ENCODE data around the gene FGGY.
"Not testable (repeated sequence)": the region's sequence is repeated elsewhere in the genome, so short reads cannot be mapped to it uniquely, and the experiment has no call there.

The FGGY gene

GRCh38 chr1:59446257-59446901, 149.5 kb downstream of the FGGY start:
- peak; percentile 99 for DNase-seq

DNA sequence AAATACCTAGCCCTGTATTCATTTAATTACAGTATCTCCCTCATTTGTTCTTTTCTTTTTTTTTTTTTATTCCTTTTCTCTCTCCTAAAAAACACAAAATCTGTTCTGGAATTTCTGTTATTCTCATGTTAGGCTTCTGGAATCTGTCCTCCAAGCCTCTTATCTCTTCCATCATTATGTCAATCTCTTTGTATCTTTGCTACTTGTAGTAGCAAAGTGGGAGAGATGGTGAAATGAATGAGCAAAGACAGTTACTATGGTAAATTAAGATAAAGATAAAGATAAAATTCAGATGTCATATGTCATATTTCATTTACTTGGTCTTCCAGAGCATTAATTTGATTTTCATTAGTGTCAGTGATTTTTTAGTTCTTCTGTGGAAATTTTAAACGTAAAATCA, 155.1 kb downstream of the FGGY start:
- no peak for DNase-seq

GRCh38 chr1:59452559-59452958, 155.7 kb downstream of the FGGY start:
- no peak for DNase-seq

DNA sequence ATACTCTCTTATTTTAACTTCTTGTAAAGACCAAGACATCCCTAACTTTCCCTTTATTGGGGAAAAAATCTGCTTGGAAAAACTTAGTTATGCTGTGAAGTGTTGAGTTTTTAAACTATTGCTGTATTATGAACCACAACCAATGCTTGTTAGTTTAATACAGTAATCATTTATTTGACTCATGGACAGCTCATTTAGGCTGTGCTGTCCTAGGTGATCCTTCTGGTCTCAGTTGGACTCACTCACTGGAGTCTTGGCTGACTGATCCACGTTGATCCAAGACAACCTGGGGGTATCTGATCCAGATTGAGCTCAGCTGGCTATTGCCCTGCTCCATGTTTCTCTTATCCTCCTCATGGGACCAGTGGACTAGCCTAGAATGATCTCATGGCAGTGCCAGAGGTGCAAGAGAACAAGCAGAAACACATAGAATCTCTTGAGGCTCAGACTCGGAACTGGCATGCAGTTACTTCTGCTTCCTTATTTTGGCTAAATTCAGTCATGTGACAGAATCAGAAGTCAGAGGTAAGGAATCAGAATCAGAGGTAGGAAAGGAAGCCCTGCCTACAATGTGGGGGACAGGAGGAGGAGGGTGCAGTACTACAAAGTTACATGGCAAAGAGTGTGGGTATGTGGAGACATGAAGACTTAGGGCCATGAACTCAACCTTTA, 156.5 kb downstream of the FGGY start:
- peak; percentile 45 for DNase-seq

DNA sequence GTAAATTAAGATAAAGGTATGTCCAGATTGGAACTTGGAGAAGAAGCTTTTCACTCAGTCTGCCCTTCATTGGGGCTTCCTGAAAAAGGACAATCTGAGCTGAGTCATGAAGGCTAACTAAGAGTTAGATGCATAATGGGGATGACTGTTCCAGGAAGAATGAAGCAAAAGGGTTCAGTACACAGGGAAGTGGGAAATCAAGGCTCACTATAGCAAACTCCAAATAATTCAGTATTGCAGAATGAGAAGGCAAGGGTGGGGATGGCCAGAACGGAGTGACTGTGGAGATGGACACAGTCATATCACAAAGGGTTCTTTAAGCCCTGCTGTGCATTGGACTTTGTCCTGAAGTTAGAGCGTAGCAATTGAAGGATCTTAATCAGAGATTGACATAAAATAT, 158.3 kb downstream of the FGGY start:
- DNase-seq, result peak; percentile 79

DNA sequence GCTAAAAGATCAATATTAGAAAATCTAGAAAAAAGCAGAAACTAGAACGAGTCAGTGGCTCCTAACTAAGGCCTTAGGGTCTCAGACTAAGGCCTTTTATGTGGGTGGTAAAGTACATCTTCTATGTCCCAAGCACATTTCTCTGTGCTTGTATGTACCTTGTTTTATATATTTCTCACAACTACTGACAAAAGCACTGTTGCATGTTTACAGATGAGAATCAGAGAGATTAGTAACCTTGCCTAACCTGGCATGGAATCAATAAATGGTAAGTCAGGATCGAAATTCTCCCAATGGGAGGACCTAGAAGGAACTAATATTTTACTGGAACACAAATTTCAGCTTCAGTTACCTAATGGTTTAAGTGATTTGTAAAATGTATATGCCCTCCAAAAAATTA, 160.9 kb downstream of the FGGY start:
- no peak for DNase-seq

- no peak for DNase-seq
Measured at GRCh38 chr1:59458884-59459283, 162.0 kb downstream of the FGGY start.

DNA sequence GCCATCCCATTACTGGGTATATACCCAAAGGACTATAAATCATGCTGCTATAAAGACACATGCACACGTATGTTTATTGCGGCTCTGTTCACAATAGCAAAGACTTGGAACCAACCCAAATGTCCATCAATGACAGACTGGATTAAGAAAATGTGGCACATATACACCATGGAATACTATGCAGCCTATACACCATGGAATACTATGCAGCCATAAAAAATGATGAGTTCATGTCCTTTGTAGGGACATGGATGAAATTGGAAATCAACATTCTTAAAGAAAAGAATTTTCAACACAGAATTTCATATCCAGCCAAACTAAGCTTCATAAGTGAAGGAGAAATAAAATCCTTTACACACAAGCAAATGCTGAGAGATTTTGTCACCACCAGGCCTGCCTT, 166.0 kb downstream of the FGGY start:
- DNase-seq, result not testable (repeated sequence)

DNA sequence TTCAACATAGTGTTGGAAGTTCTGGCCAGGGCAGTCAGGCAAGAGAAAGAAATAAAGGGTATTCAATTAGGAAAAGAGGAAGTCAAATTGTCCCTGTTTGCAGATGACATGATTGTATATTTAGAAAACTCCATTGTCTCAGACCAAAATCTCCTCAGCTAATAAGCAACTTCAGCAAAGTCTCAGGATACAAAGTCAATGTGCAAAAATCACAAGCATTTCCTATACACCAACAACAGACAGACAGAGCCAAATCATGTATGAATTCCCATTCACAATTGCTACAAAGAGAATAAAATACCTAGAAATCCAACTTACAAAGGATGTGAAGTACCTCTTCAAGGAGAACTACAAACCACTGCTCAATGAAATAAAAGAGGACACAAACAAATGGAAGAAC, 168.6 kb downstream of the FGGY start:
- not testable (repeated sequence) for DNase-seq

DNA sequence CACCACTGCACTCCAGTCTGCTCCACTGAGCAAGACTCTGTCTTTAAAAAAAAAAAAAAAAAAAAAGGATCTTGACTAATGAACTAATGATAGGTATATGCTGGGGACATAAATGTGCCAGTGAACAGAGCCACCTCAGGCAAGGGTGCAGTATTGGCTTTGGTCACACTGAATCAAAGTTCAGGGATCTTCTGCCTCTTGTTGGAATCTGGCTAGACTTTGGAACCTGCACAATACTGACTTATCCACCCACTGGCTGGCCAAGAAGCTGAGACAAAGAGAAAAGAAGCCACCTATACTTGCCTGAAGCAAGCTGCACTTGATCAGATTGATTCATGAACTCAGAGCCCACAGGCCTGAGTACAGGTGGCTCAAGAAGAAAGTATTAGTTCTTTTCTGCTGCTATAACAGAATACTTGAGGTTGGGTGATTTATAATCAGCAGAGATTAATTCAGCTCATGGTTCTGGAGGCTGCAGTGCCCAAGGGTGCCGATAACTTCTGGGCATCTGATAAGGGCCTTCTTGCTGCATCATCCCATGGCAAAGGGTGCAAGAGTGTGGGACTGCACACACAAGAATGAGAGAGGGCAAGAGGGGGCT, 172.0 kb downstream of the FGGY start:
- DNase-seq, result no peak

DNA sequence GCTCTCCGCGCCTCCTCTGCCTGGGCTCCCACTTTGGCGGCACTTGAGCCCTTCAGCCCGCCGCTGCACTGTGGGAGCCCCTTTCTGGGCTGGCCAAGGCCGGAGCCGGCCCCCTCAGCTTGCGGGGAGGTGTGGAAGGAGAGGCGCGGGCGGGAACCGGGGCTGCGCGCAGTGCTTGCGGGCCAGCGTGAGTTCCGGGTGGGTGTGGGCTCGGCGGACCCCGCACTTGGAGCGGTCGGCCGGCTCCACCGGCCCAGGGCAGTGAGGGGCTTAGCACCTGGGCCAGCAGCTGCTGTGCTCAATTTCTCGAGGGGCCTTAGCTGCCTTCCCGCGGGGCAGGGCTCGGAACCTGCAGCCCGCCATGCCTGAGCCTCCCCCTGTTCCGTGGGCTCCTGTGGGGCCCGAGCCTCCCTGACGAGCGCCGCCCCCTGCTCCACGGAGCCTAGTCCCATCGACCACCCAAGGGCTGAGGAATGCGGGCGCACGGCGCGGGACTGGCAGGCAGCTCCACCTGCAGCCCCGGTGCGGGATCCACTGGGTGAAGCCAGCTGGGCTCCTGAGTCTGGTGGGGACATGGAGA, 175.2 kb downstream of the FGGY start:
- DNase-seq, result not testable (repeated sequence)

GRCh38 chr1:59473831-59474230, 176.9 kb downstream of the FGGY start:
- no peak for DNase-seq

GRCh38 chr1:59474496-59474895, 177.6 kb downstream of the FGGY start:
- no peak for DNase-seq

- peak; percentile 15 for DNase-seq
Measured at GRCh38 chr1:59475737-59476136, 178.8 kb downstream of the FGGY start.

DNA sequence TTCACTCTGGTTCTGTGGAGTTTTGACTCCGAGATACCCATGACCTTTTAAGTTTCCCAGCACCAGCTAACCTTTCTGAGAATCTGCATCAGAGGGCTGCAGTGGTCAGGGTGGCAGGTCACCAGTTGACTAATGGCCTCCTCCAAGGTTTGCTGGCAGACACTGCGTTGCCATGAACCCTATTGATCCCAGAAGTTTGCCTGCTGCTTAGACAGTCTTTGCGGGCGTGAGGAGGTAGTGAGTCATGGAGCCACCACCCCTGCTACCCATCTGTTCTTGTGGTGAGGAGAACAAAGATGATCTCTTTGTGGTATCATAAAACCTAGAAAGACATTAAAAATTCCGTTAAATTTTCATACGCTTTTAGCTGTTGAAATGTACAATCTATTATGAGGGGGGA, 180.4 kb downstream of the FGGY start:
- DNase-seq, result peak; percentile 87

DNA sequence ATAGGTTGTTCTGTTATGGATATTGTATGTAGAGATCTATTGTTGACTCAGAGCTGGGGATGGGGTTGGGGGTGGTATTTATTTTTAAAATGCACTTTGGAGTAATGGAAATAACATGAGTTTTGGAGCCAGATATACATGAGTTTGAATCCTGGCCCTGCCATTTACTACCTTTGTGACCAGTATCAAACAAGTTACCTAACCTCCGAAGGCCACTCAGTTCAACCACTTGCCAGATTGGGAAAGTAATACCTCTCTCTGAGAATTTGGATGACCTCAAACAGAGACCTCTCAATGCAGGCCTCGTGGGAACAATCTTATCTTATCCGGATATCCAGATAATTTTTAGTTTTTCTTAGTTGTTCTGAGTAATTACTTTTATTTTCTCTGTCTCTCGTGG, 181.0 kb downstream of the FGGY start:
- no peak for DNase-seq

DNA sequence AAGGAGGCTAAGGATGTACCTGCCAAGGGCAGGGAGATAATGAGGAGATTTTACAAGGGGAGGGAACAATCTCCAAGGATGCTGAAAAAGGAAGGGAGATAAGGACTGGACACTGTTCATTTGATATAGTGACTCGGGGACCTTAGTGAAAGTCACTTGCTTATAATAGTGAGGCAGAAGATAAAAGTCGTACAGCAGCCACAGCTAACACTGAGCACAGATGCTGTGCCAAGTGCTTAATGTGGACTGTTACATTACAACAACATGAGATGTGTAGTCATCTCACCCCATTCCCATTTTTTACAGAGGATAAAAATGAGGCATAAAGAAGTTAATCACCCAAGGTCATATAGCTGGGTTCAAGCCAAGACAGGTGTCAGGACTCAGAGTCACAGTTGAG, 181.9 kb downstream of the FGGY start:
- DNase-seq, result no peak

GRCh38 chr1:59480188-59480888, 183.4 kb downstream of the FGGY start:
- no peak for DNase-seq

- DNase-seq, result peak; percentile 48
Measured at GRCh38 chr1:59481881-59482505, 185.1 kb downstream of the FGGY start.

- DNase-seq, result no peak
Measured at GRCh38 chr1:59482986-59483385, 186.1 kb downstream of the FGGY start.

- DNase-seq, result peak; percentile 95
Measured at GRCh38 chr1:59484096-59484495, 187.2 kb downstream of the FGGY start.

DNA sequence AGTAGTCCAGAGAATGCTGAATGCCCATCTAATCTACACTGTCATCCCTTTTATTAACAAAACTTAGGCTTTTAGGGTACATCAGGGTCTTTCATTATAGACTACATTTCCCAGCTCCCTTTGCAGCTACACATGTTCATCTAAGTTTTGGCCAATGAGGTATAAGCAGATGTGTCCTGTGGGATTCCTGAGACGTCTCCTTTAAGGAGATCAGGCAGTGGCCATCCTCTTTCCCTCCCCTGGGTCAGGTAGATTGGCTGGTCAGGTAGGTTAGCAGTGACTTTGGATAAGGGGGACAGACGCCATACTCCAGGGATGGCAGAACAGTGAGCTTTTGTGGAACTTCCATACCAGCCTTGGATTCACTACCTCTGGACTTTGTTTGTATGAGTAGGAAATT, 188.3 kb downstream of the FGGY start:
- DNase-seq, result no peak

DNA sequence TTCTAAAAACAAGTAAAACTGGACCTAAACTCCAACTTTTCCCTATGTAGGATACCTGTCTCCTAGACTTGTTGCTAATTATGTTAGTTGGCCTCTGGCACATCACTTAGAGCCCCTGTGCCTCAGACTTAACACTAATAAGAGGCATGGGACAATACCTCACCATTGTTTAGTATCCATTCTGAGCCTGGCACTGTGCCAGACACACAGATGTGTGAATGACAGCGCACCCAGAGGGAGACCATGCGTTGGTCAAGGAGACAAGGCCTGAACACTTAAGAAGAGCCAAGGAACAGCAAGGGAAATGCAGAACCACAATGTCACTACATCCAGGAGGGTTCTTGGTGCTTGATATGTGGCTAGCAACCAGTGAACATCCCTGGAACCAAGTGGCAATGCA, 189.1 kb downstream of the FGGY start:
- no peak for DNase-seq
